ENCODE data around the gene CNTROB. TPM values are rescaled to one million over a fixed set of nuclear protein-coding genes. Genes with fewer than 3 reads are reported as not detected.

Gene CNTROB
- total RNA-seq, 3 donors from 2014 or later, result 17.0 to 27.2 (median 23.9) TPM

DNA sequence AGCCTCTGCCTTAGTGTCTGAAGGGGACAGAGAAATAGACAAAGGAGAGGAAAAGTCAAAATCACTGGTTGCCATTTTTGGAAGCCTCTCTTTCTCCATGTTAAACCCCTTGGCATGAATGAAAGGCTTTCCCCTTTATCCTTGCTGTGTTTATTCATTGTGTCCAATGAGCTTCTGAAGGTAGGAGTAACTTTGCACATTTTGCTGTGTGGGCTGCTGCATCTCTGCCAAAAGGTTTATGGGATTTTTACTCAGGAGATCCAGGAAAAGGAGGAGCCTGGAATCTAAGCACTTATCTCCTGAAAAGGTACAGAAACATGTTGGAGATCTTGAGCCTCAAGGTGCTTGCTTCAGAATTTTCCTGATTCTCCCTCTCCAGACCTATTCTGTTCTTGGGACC is 3.9 kb downstream of the CNTROB start:
- intact Hi-C loops (cut with DNase I; ENCODE audit: low total_unique reads), result no loop called here
- Histone ChIP-seq H3K27ac (no peak overlapping the region), H3K4me3 (no peak overlapping the region), H3K9me3 (no peaks in the 10 kb centered on the region), H3K27me3 (no peaks in the 10 kb centered on the region), H3K4me1 (peaks cover 0 to 14% of the 10 kb centered on the region in 2 donors), H3K36me3 (no peaks in the 10 kb centered on the region)
- no peak for DNase-seq (ENCODE audit: low spot score in 2 of 2)
- TF ChIP-seq POLR2AphosphoS5 (IDR thresholded peaks at IDR 0.05) (no peak), POLR2A (IDR thresholded peaks at IDR 0.05) (no peak)
- TF ChIP-seq, protein P1, sequence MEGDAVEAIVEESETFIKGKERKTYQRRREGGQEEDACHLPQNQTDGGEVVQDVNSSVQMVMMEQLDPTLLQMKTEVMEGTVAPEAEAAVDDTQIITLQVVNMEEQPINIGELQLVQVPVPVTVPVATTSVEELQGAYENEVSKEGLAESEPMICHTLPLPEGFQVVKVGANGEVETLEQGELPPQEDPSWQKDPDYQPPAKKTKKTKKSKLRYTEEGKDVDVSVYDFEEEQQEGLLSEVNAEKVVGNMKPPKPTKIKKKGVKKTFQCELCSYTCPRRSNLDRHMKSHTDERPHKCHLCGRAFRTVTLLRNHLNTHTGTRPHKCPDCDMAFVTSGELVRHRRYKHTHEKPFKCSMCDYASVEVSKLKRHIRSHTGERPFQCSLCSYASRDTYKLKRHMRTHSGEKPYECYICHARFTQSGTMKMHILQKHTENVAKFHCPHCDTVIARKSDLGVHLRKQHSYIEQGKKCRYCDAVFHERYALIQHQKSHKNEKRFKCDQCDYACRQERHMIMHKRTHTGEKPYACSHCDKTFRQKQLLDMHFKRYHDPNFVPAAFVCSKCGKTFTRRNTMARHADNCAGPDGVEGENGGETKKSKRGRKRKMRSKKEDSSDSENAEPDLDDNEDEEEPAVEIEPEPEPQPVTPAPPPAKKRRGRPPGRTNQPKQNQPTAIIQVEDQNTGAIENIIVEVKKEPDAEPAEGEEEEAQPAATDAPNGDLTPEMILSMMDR (IDR thresholded peaks at IDR 0.05), result no peak

GRCh38 chr17:7940034-7940433 is 8.0 kb downstream of the CNTROB start:
- no peaks in the 10 kb centered on the region for H3K4me1 ChIP-seq
- no peak for DNase-seq (ENCODE audit: low spot score in 2 of 2)
- intact Hi-C loops (cut with DNase I; ENCODE audit: low total_unique reads), result no loop called here
- H3K27me3 ChIP-seq, result no peaks in the 10 kb centered on the region
- H3K4me3 ChIP-seq, result no peak overlapping the region
- no peak overlapping the region for H3K27ac ChIP-seq
- H3K9me3 ChIP-seq, result no peaks in the 10 kb centered on the region
- H3K36me3 ChIP-seq, result peaks cover 11% of the 10 kb centered on the region
- TF ChIP-seq POLR2AphosphoS5 (IDR thresholded peaks at IDR 0.05) (no peak), POLR2A (IDR thresholded peaks at IDR 0.05) (no peak)
- TF ChIP-seq, protein P1 (IDR thresholded peaks at IDR 0.05), result no peak

DNA sequence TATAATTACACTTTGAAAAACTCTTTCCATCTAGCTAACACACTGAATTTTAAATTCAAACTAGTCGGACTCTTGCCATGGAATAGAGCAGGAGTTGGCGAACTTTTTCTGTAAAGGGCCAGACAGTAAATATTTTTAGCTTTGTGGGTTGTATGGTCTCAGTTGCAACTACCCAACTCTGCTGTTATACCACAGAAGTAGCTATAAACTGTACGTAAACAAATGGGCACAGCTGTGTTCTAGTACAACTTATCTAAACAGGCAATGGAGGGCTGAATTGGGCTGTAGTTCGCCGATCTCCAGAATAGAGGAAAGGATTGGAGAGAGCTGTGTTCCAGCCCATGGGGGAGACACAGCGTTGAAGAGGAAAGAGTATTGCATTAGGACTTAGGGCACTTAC is 8.7 kb downstream of the CNTROB start:
- intact Hi-C loops (cut with DNase I; ENCODE audit: low total_unique reads), result no loop called here
- TF ChIP-seq, protein P1 (IDR thresholded peaks at IDR 0.05), result no peak
- TF ChIP-seq POLR2AphosphoS5 (IDR thresholded peaks at IDR 0.05) (no peak), POLR2A (IDR thresholded peaks at IDR 0.05) (no peak)
- no peaks in the 10 kb centered on the region for H3K27me3 ChIP-seq
- H3K9me3 ChIP-seq, result no peaks in the 10 kb centered on the region
- H3K27ac ChIP-seq, result no peak overlapping the region
- peaks cover 11% of the 10 kb centered on the region for H3K36me3 ChIP-seq
- DNase-seq (ENCODE audit: low spot score in 2 of 2), result no peak
- H3K4me3 ChIP-seq, result no peak overlapping the region
- no peaks in the 10 kb centered on the region for H3K4me1 ChIP-seq

GRCh38 chr17:7943291-7943690 is 11.3 kb downstream of the CNTROB start:
- H3K9me3 ChIP-seq, result no peaks in the 10 kb centered on the region
- no peak overlapping the region for H3K27ac ChIP-seq
- no peaks in the 10 kb centered on the region for H3K4me1 ChIP-seq
- H3K4me3 ChIP-seq, result no peak overlapping the region
- no peak for DNase-seq (ENCODE audit: low spot score in 2 of 2)
- H3K36me3 ChIP-seq, result peaks cover 11% of the 10 kb centered on the region
- H3K27me3 ChIP-seq, result no peaks in the 10 kb centered on the region
- TF ChIP-seq POLR2AphosphoS5 (IDR thresholded peaks at IDR 0.05) (no peak), POLR2A (IDR thresholded peaks at IDR 0.05) (no peak)
- TF ChIP-seq, protein P1 (IDR thresholded peaks at IDR 0.05), result no peak
- intact Hi-C loops (cut with DNase I; ENCODE audit: low total_unique reads), result no loop called here

DNA sequence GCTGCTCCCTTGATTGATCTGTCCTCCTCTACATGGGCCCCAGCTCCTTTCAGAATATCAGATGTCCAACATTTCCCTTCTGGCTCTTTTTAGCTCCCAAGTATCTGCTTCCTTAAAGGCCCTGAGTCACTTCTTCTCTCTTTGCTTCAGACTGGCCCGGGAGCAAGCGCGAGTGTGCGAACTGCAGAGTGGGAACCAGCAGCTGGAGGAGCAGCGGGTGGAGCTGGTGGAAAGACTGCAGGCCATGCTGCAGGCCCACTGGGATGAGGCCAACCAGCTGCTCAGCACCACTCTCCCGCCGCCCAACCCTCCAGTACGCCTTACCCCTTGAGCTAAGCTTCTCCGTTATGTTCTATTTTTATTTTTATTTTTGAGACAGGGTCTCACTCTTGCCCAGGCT is 12.3 kb downstream of the CNTROB start:
- peaks cover 11% of the 10 kb centered on the region for H3K36me3 ChIP-seq

More for the DNA sequence above, 12.3 kb downstream of the CNTROB start:
- H3K4me1 ChIP-seq, result no peaks in the 10 kb centered on the region
- no peaks in the 10 kb centered on the region for H3K27me3 ChIP-seq
- H3K4me3 ChIP-seq, result no peak overlapping the region
- no peak for TF ChIP-seq POLR2A (IDR thresholded peaks at IDR 0.05)
- TF ChIP-seq POLR2AphosphoS5 (IDR thresholded peaks at IDR 0.05), result no peak
- TF ChIP-seq, protein P1 (IDR thresholded peaks at IDR 0.05), result no peak
- intact Hi-C loops (cut with DNase I; ENCODE audit: low total_unique reads), result no loop called here
- H3K9me3 ChIP-seq, result no peaks in the 10 kb centered on the region
- no peak for DNase-seq (ENCODE audit: low spot score in 2 of 2)
- H3K27ac ChIP-seq, result no peak overlapping the region

Measured in breast epithelium (tissue), 4 donors.